Measurements from ENCODE around the gene G3BP1.
"Not testable (repeated sequence)": the region's sequence is repeated elsewhere in the genome, so short reads cannot be mapped to it uniquely, and the experiment has no call there.

G3BP1 gene

DNA sequence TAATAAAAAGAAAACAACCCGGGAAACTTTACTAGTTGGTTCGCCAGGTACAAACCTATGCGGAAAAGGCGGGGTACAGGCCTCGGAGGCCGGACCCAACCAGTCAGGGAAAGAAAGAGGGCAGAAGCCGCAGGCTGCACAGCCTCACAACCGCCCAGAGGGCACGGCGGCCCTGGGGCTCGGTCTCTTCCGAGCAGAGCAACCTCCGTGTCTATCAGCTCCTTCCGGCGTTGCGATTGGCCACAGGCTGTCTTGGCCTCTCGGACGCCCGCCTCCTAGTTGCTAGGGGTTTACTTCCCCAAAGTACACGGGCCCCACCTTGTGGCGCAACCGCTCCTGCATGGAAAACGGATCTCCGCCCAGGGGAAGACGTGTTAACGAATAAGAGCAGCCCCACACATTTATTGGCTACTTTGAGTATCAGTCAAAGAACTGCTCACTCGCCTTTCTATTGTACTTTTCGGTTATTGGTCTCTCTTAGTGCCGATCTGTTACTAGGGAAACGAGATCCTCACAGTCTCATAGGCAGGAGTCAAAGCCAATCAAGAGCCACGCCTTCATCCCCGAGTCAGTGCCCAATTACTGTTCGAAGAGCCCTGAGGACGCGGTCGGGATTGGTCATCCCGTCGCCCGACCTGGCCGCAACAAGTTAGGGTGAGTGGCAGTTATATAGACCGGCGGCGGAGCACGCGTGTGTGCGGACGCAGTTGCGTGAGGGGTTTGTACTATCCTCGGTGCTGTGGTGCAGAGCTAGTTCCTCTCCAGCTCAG lies at the start of gene G3BP1:
G3BP1 (plus strand) TSS at position 696 of the 770 bp plus-strand sequence. CDS start 14,667 bp downstream, outside the sequence.
- DNase-seq: peak; percentile 100

DNA sequence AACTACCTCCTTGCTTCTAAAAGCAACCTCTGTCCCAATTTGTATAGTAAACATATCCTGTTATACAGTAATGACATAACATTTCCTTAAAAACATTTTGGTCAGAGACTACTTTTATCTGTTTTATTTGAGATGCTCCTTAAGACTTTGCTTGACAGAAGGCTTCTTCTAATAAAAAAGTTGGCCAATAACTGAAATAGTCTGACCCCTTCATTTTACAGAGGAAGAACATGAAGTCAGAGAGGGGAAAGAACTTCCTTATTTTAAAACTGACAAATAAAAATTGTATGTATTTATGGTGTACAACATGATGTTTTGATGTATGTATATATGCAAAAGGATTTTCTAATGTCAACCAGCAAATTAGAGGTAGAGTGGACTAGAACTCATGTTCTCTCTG lies 49.2 kb upstream of the G3BP1 start:
- no peak for DNase-seq

DNA sequence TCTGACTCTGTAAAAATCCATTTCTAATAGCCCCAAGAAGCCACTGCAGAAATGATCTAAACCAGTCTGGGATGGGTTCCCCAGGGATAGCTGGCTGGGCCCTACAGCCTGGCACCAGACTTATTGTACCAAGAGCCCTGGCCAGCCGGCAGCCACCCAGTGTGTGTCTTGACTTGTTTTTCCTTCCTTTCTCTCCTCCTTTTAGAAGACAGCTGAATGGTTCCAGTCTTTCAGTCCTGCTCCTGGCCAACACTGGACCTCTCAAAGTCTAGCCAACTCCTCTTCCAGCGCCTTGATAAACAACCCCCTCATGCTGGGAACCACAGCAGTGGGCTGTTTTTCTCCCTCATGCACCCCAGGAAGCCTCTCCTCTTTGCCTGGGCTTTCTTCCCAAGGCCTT lies 47.4 kb upstream of the G3BP1 start:
- no peak for DNase-seq

DNA sequence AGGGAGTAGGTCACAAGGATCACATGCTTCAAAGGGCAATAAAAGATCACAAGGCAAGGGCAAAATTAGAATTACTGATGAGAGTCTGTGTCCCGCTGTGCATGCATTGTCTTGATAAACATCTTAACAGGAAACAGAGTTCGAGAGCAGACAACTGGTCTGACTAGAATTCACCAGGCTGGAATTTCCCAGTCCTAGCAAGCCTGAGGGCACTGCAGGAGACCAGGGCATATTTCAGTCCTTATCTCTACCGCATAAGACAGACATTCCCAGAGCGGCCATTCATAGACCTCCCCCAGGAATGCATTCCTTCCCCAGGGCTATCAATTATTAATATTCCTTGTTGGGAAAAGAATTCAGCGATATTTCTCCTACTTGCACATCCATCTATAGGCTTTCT lies 42.2 kb upstream of the G3BP1 start:
- not testable (repeated sequence) for DNase-seq

GRCh38 chr5:151730381-151730780 lies 41.4 kb upstream of the G3BP1 start:
- DNase-seq: no peak

- no peak for DNase-seq
Measured at GRCh38 chr5:151733358-151734063, 38.2 kb upstream of the G3BP1 start.

DNA sequence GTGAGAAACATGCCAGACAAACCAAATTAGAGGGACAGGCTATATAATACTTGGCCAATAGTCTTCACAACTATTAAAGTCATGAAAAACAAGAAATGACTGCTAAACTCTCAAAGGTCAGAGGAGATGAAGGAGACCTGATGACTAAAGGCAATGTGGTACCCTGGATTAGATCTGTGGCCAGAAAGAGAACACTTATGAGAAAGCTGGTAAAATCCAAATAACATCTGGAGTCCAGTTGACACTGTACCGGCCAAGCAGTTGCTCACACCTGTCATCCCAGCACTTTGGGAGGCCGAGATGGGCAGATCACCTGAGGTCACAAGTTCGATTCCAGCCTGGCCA lies 37.7 kb upstream of the G3BP1 start:
- DNase-seq: no peak

- no peak for DNase-seq
Measured at GRCh38 chr5:151735646-151736045, 36.1 kb upstream of the G3BP1 start.

GRCh38 chr5:151737431-151737830 lies 34.3 kb upstream of the G3BP1 start:
- DNase-seq: no peak

- no peak for DNase-seq
Measured at GRCh38 chr5:151738125-151738848, 33.5 kb upstream of the G3BP1 start.

- DNase-seq: no peak
Measured at GRCh38 chr5:151739395-151739794, 32.4 kb upstream of the G3BP1 start.

GRCh38 chr5:151739939-151740335 lies 31.8 kb upstream of the G3BP1 start:
- no peak for DNase-seq

DNA sequence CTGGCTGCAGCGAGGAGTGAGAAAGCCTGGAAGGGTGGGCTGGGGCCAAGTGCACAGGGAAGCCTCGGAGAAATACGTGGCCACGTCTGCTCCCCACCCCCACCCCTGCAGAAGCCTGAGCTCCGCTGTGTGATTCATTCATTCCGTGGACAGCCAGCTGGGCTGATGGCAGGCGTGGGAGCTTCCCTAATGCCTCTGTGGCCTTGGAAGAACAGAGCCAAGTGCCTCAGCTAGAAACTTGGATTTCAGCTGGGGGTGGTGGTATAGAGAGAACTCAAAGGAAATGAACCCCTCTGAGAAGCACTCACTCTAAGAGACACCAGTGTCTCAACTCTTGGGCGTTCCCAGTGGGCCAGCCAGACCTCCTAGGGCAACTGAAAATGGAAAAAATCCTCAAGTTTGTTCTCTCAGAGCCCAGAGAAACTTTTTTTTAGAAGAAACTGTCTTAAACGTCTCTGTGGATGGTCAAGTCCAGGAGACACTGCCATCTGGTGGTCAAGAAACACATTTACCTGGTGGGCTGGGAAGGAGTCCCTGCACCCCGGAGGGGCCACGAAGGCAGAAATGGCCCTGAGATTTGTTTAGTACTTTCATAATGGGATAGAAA lies 31.3 kb upstream of the G3BP1 start:
- DNase-seq: peak; percentile 21

DNA sequence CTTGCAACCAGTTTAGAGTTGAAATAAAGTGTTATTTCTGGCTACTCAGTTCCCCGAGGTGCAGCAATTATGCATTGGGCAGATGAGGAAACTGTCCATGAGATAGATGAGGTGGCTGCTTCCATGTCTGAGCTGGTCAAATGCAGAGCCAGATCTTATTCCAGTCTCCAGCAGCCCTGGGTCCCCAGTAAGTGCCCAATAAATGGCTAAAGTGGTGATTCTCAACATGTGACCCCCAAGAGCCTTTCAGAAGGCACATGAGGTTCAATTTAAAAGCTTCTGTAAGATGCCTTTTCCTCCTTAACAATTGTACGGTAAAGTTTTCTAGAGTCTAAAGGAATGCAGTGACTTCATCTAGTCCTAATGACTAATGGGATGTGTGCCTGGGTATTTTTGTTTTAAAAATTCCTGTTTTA lies 30.8 kb upstream of the G3BP1 start:
- DNase-seq: no peak

DNA sequence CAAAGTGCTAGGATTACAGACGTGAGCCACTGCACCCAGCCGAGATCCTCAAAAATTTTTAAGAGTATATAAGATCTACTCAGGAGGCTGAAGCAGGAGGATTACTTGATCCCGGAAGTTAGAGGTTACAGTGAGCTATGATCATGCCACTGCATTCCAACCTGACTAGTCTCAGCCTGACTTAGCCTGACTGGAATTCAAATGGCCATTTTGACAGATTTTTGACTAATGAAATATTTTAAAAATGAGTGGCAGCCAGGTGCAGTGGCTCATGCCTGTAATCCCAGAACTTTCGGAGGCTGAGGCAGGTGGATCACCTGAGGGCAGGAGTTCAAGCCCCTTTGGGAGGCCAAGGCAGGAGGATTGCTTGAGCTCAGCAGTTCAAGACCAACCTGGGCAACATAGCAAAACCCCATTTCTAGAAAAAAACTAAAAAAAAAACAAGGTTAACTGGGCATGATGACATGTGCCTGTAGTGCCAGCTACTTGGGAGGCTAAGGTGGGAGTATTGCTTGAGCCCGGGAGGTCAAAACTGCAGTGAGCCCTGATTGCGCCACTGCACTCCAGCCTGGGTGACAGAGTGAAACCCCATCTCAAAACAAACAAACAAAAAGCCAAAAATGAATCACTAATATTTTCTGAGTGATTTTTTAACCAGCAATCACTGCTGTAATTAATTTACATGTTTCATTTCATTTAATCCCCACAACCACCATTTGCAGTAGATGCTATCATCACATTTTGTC lies 29.9 kb upstream of the G3BP1 start:
- DNase-seq: no peak

DNA sequence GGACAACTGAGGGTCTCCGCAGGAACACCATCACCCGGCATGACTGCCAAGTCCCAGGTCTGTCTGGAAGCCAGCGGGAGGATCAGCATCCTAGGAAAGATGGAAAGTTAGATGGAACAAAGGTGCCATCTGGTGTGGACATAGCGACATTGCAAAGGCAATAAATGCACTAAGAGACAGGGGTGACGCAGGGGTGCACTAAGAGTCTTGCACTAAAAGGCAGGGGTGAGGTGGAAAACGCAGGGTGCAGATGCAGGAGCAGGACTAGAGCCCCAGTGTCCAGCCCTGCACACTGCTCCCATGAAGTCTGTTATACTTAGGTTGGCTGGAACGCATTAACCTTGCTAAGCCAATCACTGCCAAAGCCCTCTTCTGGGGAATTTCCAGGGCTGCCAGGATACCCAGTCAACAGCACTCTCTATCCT lies 28.9 kb upstream of the G3BP1 start:
- no peak for DNase-seq

GRCh38 chr5:151743530-151743929 lies 28.2 kb upstream of the G3BP1 start:
- DNase-seq: no peak

- no peak for DNase-seq
Measured at GRCh38 chr5:151745071-151745705, 26.6 kb upstream of the G3BP1 start.

GRCh38 chr5:151750121-151750520 lies 21.6 kb upstream of the G3BP1 start:
- DNase-seq: no peak

DNA sequence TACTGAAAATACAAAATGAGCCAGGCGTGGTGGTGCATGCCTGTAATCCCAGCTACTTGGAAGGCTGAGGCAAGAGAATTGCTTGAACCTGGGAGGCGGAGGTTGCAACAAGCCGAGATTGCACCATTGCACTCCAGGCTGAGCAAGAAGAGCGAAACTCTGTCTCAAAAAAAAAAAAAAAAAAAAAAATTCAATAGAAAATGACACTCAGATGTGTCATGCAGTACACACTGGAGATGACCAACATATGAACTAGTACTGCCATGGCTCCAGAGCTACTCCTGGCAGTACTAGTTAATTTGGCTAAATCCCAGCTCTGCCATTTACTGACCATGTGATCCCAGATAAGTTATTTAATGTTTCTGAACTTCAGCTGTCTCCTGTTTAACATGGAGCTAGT lies 20.7 kb upstream of the G3BP1 start:
- no peak for DNase-seq

DNA sequence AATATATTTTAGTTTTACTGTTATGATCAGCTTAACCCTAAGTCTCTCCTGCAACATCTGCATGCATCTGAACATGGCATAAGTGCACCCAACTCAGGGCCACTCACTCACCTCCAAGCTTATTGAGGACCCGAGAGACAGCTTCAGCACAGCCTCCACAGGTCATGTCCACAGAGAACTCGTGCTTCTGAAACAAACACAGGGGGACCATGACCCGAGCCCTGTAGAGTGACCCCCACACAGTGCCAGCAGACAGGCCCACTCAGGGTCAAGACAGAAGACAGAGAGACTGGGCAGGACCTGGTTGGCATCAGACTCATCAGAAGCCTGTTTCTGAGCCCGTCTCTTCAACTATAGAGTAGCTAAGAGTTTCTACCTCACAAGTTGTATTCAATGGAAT lies 20.2 kb upstream of the G3BP1 start:
- DNase-seq: no peak

DNA sequence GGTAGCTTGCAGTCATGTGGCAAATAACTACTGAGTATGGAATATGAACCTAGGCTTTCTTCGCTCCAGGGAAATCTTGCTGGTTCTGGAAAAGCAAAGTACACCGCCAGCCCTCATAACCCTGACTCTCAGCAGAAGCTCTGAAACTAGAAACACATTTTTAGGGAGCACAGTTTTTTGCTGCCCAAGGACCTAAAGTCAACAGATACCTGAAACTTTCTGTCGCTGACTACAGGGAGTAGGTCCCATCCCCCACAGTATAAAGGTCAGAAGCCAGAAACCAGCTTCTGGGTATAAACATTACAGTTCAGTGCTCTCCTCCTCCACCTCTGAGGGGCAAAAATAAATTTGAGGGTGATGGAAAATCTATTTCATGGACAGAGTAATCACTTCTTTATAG lies 16.4 kb upstream of the G3BP1 start:
- no peak for DNase-seq
